HepG2 (cell line): ENCODE results near the gene HS3ST4. TPM values are rescaled to one million over a fixed set of nuclear protein-coding genes. Genes with fewer than 3 reads are reported as not detected.
"Not testable (repeated sequence)": the region's sequence is repeated elsewhere in the genome, so short reads cannot be mapped to it uniquely, and the experiment has no call there.

Source experiments
- ATAC-seq: fragments of 200-7000 bp; cut with Tn5 transposase; 3 replicates; pipeline ENCODE4 v1.9.1; 2020; ENCODE audit warnings: mild to moderate bottlenecking, moderate library complexity
- BruUV-seq: library from RNA; stranded (reverse); fragments of 400-500 nt; replicated peaks from 2 replicates; lab custom pipeline; 2021; lab: Mats Ljungman, UMichigan
- CTCF ChIA-PET: fragments of 300-600 bp; formaldehyde crosslinking; extraction: SDS; loops from one replicate; lab custom pipeline; 2021; ENCODE audit warnings: low total read pairs, inconsistent platforms, low intra/inter-chr PET ratio; lab: Yijun Ruan, JAX
- POLR2A ChIA-PET: fragments of 350-600 bp; sonication (Branson Sonifier 250); formaldehyde crosslinking; loops from one replicate; lab custom pipeline; 2020; ENCODE audit warnings: antibody characterized with exemption, inconsistent platforms; lab: Yijun Ruan, JAX
- DNase-seq: peaks from one replicate; pipeline ENCODE4 v3.0.0-alpha.2; 2015; ENCODE audit warnings: low spot score
- FAIRE-seq: peaks from 3 replicates; lab custom pipeline; 2011; peaks lifted over from hg19 to GRCh38; lab: Jason Lieb, UNC
- H2AFZ ChIP-seq: one replicate; pipeline ENCODE4 v1.6.1; 2011; ENCODE audit warnings: low read length, inconsistent platforms
- H3K27ac ChIP-seq: fragments of 300-600 bp; 3 replicates; pipeline ENCODE4 v1.8.0; 2011; ENCODE audit warnings: mixed run types, mild to moderate bottlenecking, mixed read lengths, low read length, inconsistent platforms; ENCODE audit not compliant: insufficient read depth; ENCODE audit errors: extremely low read length
- H3K27me3 ChIP-seq, 2 experiments: fragments of 200-600 bp in 1 of 2; 2 replicates in 1 of 2; 3 replicates in 1 of 2; pipeline versions ENCODE4 v1.6.0 to v1.8.0; 2011; ENCODE audit warnings: low read length in 2 of 2, mild to moderate bottlenecking in 2 of 2, moderate library complexity in 2 of 2, inconsistent platforms in 1 of 2; ENCODE audit not compliant: insufficient read depth in 2 of 2, control insufficient read depth in 1 of 2
- H3K36me3 ChIP-seq, 2 experiments: fragments of 200-600 bp in 1 of 2; replicated peaks in 1 of 2; 2 replicates in 1 of 2; 3 replicates in 1 of 2; pipeline versions ENCODE4 v1.5.1 to v1.8.0; 2011; ENCODE audit warnings: low read length in 2 of 2, inconsistent platforms in 1 of 2; ENCODE audit not compliant: insufficient read depth in 2 of 2, control insufficient read depth in 1 of 2
- H3K4me1 ChIP-seq: 2 replicates; pipeline ENCODE4 v1.5.1; 2012; ENCODE audit warnings: low read length, inconsistent platforms; ENCODE audit not compliant: insufficient read depth
- H3K4me2 ChIP-seq: 2 replicates; pipeline ENCODE4 v1.6.0; 2011; ENCODE audit warnings: low read depth, low read length, inconsistent platforms
- H3K4me3 ChIP-seq, 3 experiments: fragments of 200-600 bp in 1 of 3; sonication (generic), shearing (Covaris generic) in 1 of 3; replicated peaks in 1 of 3; 2 replicates each; pipeline ENCODE4 v1.5.1; 2011 to 2016; ENCODE audit warnings: low read length in 3 of 3, inconsistent platforms in 2 of 3, low read depth in 2 of 3, mild to moderate bottlenecking in 2 of 3, control low read depth in 1 of 3, mixed read lengths in 1 of 3; ENCODE audit not compliant: insufficient read depth in 1 of 3
- H3K79me2 ChIP-seq: one replicate; pipeline ENCODE4 v1.6.1; 2011; ENCODE audit warnings: low read length, inconsistent platforms; ENCODE audit not compliant: insufficient read depth
- H3K9ac ChIP-seq: 2 replicates; pipeline ENCODE4 v1.6.0; 2011; ENCODE audit warnings: mild to moderate bottlenecking, low read depth, low read length, inconsistent platforms; ENCODE audit not compliant: insufficient read depth
- H3K9me3 ChIP-seq: 2 replicates; pipeline ENCODE4 v1.5.1; 2012; ENCODE audit warnings: mild to moderate bottlenecking, low read length
- H4K20me1 ChIP-seq: 2 replicates; pipeline ENCODE4 v1.6.0; 2011; ENCODE audit warnings: inconsistent platforms, mild to moderate bottlenecking, low read length, moderate library complexity; ENCODE audit not compliant: insufficient read depth
- MAF1 ChIP-seq: sonication (generic); formaldehyde crosslinking; IDR thresholded peaks from 2 replicates; pipeline ENCODE4 v1.5.0; 2020; ENCODE audit warnings: missing genetic modification reagents, borderline replicate concordance
- ZBTB4 ChIP-seq: sonication (generic); formaldehyde crosslinking; IDR thresholded peaks from 2 replicates; pipeline ENCODE4 v1.4.0; 2020; ENCODE audit warnings: missing genetic modification reagents, mild to moderate bottlenecking, borderline replicate concordance
- ZNF12 ChIP-seq: sonication (generic); formaldehyde crosslinking; IDR thresholded peaks from 2 replicates; pipeline ENCODE4 v1.5.0; 2020; ENCODE audit warnings: missing genetic modification reagents
- ZNF331 ChIP-seq: sonication (generic); formaldehyde crosslinking; IDR thresholded peaks from 2 replicates; pipeline ENCODE4 v1.4.0; 2020; ENCODE audit warnings: missing genetic modification reagents
- ZNF713 ChIP-seq: sonication (generic); formaldehyde crosslinking; IDR thresholded peaks from 2 replicates; pipeline ENCODE4 v1.4.0; 2020; ENCODE audit warnings: mild to moderate bottlenecking, missing genetic modification reagents
- WGBS: methylation state at CpG from one replicate; pipeline ENCODE4 v1.1.6; 2017; ENCODE audit warnings: low lambda C conversion rate; 5-methylcytosine and 5-hydroxymethylcytosine counted together
- in situ Hi-C: cut with HindIII; loops from 2 replicates; pipeline ENCODE4 v1.10.0; 2017; ENCODE audit warnings: low pct_unique_long_range_greater_than_20kb; ENCODE audit not compliant: extremely low pct_ligation_motif_present
- intact Hi-C: fragments of 100-400 bp; cut with micrococcal nuclease; formaldehyde crosslinking; loops from one replicate; pipeline ENCODE4 v1.10.0; 2022; ENCODE audit not compliant: unreplicated experiment
- polyA plus RNA-seq, 8 experiments: library from polyadenylated mRNA; depleted of rRNA in 3 of 8; stranded (reverse) in 7 of 8; unstranded in 1 of 8; fragments of >200 nt; fragmentation: Illumina TruSeq in 4 of 8; extraction: Trizol in 4 of 8; gene quantifications; 2 replicates each; pipeline versions ENCODE4 v1.2.1 to v1.2.3, GENCODE V29; 2011 to 2016; ENCODE audit warnings: low read depth in 4 of 8, missing spikeins in 1 of 8, mixed read lengths in 1 of 8; ENCODE audit not compliant: insufficient read depth in 1 of 8
- total RNA-seq, 5 experiments: library from RNA; depleted of rRNA; stranded (reverse); fragments of >200 nt; fragmentation: Illumina TruSeq; extraction: Trizol; gene quantifications; 2 replicates each; pipeline ENCODE4 v1.2.3, GENCODE V29; 2016; ENCODE audit warnings: low read depth in 1 of 5
- TF ChIP-seq, protein P1 (sequence below): sonication (generic); formaldehyde crosslinking; IDR thresholded peaks from 2 replicates; pipeline ENCODE4 v1.4.0; 2020; ENCODE audit warnings: missing genetic modification reagents, borderline replicate concordance
- TF ChIP-seq, protein P2 (sequence below): sonication (generic); formaldehyde crosslinking; IDR thresholded peaks from 2 replicates; pipeline ENCODE4 v1.5.1; 2020; ENCODE audit warnings: mild to moderate bottlenecking, missing genetic modification reagents, borderline replicate concordance
- TF ChIP-seq, protein P3 (sequence below): IDR thresholded peaks from 2 replicates; pipeline ENCODE4 v1.6.1; 2018; ENCODE audit warnings: missing genetic modification reagents, mild to moderate bottlenecking, missing compliant biosample characterization

HS3ST4 gene
- total and polyA plus RNA-seq, 2 of the 13 experiments (the other 11 are each of a cell fraction or from before 2014, with no cell fraction given): not detected

DNA sequence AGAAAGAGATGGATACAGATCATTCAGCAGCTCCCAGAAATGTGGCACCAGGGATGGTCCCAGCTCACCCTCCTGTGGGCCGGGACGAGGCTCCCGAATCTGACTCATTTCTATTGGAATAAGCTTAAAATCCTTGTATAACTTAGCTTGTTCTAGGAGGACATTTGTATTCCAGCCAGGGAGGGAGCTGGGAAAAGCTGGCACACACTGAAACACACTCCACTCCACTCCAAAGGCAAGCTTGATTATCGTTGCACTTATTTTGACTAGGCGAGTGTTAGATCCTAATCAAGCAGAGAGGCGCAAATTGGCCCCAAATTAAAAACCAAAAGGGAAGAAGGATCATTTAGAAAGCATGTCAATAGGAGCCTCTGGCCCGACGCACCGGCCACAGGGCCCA is 339.5 kb downstream of the HS3ST4 start (continued):
- TF ChIP-seq MAF1 (no peak), ZNF12 (CRISPR knock-in tag) (no peak), ZNF713 (no peak), ZNF331 (no peak), ZBTB4 (no peak)
- TF ChIP-seq, protein P1, sequence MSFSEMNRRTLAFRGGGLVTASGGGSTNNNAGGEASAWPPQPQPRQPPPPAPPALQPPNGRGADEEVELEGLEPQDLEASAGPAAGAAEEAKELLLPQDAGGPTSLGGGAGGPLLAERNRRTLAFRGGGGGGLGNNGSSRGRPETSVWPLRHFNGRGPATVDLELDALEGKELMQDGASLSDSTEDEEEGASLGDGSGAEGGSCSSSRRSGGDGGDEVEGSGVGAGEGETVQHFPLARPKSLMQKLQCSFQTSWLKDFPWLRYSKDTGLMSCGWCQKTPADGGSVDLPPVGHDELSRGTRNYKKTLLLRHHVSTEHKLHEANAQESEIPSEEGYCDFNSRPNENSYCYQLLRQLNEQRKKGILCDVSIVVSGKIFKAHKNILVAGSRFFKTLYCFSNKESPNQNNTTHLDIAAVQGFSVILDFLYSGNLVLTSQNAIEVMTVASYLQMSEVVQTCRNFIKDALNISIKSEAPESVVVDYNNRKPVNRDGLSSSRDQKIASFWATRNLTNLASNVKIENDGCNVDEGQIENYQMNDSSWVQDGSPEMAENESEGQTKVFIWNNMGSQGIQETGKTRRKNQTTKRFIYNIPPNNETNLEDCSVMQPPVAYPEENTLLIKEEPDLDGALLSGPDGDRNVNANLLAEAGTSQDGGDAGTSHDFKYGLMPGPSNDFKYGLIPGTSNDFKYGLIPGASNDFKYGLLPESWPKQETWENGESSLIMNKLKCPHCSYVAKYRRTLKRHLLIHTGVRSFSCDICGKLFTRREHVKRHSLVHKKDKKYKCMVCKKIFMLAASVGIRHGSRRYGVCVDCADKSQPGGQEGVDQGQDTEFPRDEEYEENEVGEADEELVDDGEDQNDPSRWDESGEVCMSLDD: no peak
- TF ChIP-seq, protein P2, sequence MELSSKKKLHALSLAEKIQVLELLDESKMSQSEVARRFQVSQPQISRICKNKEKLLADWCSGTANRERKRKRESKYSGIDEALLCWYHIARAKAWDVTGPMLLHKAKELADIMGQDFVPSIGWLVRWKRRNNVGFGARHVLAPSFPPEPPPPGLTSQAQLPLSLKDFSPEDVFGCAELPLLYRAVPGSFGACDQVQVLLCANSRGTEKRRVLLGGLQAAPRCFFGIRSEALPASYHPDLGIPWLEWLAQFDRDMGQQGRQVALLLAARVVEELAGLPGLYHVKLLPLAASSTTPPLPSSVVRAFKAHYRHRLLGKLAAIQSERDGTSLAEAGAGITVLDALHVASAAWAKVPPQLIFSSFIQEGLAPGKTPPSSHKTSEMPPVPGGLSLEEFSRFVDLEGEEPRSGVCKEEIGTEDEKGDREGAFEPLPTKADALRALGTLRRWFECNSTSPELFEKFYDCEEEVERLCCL: no peak
- TF ChIP-seq, protein P3, sequence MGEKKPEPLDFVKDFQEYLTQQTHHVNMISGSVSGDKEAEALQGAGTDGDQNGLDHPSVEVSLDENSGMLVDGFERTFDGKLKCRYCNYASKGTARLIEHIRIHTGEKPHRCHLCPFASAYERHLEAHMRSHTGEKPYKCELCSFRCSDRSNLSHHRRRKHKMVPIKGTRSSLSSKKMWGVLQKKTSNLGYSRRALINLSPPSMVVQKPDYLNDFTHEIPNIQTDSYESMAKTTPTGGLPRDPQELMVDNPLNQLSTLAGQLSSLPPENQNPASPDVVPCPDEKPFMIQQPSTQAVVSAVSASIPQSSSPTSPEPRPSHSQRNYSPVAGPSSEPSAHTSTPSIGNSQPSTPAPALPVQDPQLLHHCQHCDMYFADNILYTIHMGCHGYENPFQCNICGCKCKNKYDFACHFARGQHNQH: no peak

GRCh38 chr16:26032661-26033060 is 340.9 kb downstream of the HS3ST4 start:
- H3K27ac ChIP-seq, in situ Hi-C loops, H3K79me2 ChIP-seq, H3K27me3 ChIP-seq, H2AFZ ChIP-seq, H4K20me1 ChIP-seq, ATAC-seq, FAIRE-seq, intact Hi-C loops, H3K4me2 ChIP-seq, H3K9me3 ChIP-seq, H3K9ac ChIP-seq, H3K4me1 ChIP-seq, CTCF ChIA-PET, H3K36me3 ChIP-seq, DNase-seq, H3K4me3 ChIP-seq, POLR2A ChIA-PET, BruUV-seq: not testable (repeated sequence)
- WGBS: 45% methylated on average over 18 of the region's 18 CpGs
